PC-9 (cell line): ENCODE measurements around the gene CALCR. TPM values are rescaled to one million over a fixed set of nuclear protein-coding genes. Genes with fewer than 3 reads are reported as not detected.
A peak's percentile ranks its signal among the peaks of the same experiment; 100 is the strongest.

Experiments
- BruUV-seq: library from RNA; stranded (reverse); fragments of 400-500 nt; replicated peaks from 2 replicates; lab custom pipeline; 2021; lab: Mats Ljungman, UMichigan
- CTCF ChIA-PET: fragments of 300-600 bp; sonication (Branson Sonifier 250); formaldehyde crosslinking; loops from one replicate; lab custom pipeline; 2022; ENCODE audit warnings: antibody characterized with exemption; lab: Charles Lee
- POLR2A ChIA-PET: fragments of 300-600 bp; sonication (Branson Sonifier 250); formaldehyde crosslinking; loops from one replicate; lab custom pipeline; 2022; ENCODE audit warnings: antibody characterized with exemption; ENCODE audit not compliant: unreplicated experiment; lab: Charles Lee
- DNase-seq, 2 experiments: peaks; one replicate each; pipeline versions ENCODE4 v3.0.0 to v3.0.0-alpha.2; 2015 to 2022; ENCODE audit warnings: mixed read lengths in 1 of 2
- H2AFZ ChIP-seq: fragments of 200-600 bp; sonication (generic); 2 replicates; pipeline ENCODE4 v1.8.1; 2017; ENCODE audit warnings: antibody characterized with exemption
- H3F3A ChIP-seq: fragments of 200-600 bp; sonication (generic); 2 replicates; pipeline ENCODE4 v1.8.1; 2017; ENCODE audit warnings: antibody characterized with exemption, mild to moderate bottlenecking, low read depth; ENCODE audit not compliant: insufficient read depth
- H3K27ac ChIP-seq: fragments of 200-600 bp; sonication (generic); 2 replicates; pipeline ENCODE4 v1.6.1; 2016; ENCODE audit warnings: mixed run types
- H3K27me3 ChIP-seq: fragments of 200-600 bp; sonication (generic); 2 replicates; pipeline ENCODE4 v1.6.1; 2016; ENCODE audit warnings: low read depth, mixed run types; ENCODE audit not compliant: insufficient read depth
- H3K36me3 ChIP-seq: fragments of 200-600 bp; sonication (generic); 2 replicates; pipeline ENCODE4 v1.6.1; 2016; ENCODE audit warnings: low read depth, mixed run types
- H3K4me1 ChIP-seq: fragments of 200-600 bp; sonication (generic); replicated peaks from 2 replicates; pipeline ENCODE4 v1.6.1; 2016; ENCODE audit warnings: mixed run types; ENCODE audit not compliant: insufficient read depth
- H3K4me2 ChIP-seq: fragments of 200-600 bp; sonication (generic); 2 replicates; pipeline ENCODE4 v1.6.1; 2017; ENCODE audit warnings: mixed run types
- H3K4me3 ChIP-seq: fragments of 200-600 bp; sonication (generic); 2 replicates; pipeline ENCODE4 v1.6.1; 2016; ENCODE audit warnings: mixed run types
- H3K79me2 ChIP-seq: fragments of 200-600 bp; sonication (generic); 2 replicates; pipeline ENCODE4 v1.6.1; 2017; ENCODE audit warnings: low read depth, mixed run types
- H3K9me2 ChIP-seq: fragments of 200-600 bp; sonication (generic); 2 replicates; pipeline ENCODE4 v1.8.1; 2017; ENCODE audit warnings: mild to moderate bottlenecking; ENCODE audit not compliant: insufficient read depth
- H3K9me3 ChIP-seq: fragments of 200-600 bp; sonication (generic); 2 replicates; pipeline ENCODE4 v1.8.1; 2016; ENCODE audit warnings: low read depth; ENCODE audit not compliant: insufficient read depth
- H4K20me1 ChIP-seq: fragments of 200-600 bp; sonication (generic); 2 replicates; pipeline ENCODE4 v1.8.1; 2017; ENCODE audit not compliant: insufficient read depth
- CTCF ChIP-seq: fragments of 200-600 bp; sonication (generic); conservative IDR thresholded peaks from 2 replicates; pipeline ENCODE4 v1.6.1; 2017; ENCODE audit warnings: mixed run types, antibody characterized with exemption, mild to moderate bottlenecking, moderate library complexity
- EZH2 ChIP-seq: fragments of 200-600 bp; sonication (generic); IDR thresholded peaks from 2 replicates; pipeline ENCODE4 v1.8.0; 2017; ENCODE audit warnings: antibody characterized with exemption, low read depth
- intact Hi-C: fragments of 100-400 bp; cut with micrococcal nuclease; formaldehyde crosslinking; loops from one replicate; pipeline ENCODE4 v1.10.0; 2022; ENCODE audit not compliant: unreplicated experiment
- total RNA-seq: library from RNA; stranded (reverse); gene quantifications from 2 replicates; pipeline ENCODE4 v1.2.3, GENCODE V29; 2021

The CALCR gene
- total RNA-seq, 1 experiment from 2014 or later = not detected

GRCh38 chr7:93453262-93453661 lies 121.3 kb downstream of the CALCR start:
- CTCF ChIA-PET = no interaction called here

GRCh38 chr7:93448176-93448575 lies 126.3 kb downstream of the CALCR start:
- BruUV-seq = no TSS peak
- Histone ChIP-seq H3K9me2 (no peaks in the 10 kb centered on the region), H4K20me1 (no peaks in the 10 kb centered on the region), H3F3A (no peaks in the 10 kb centered on the region), H3K36me3 (no peaks in the 10 kb centered on the region), H3K4me1 (no peaks in the 10 kb centered on the region), H3K9me3 (no peaks in the 10 kb centered on the region), H3K27ac (no peak overlapping the region), H3K27me3 (no peaks in the 10 kb centered on the region), H3K4me3 (no peak overlapping the region), H3K79me2 (no peaks in the 10 kb centered on the region), H3K4me2 (no peak overlapping the region), H2AFZ (no peak overlapping the region)
- TF ChIP-seq CTCF (no peak), EZH2 (no peak)
- ChIA-PET POLR2A (interaction anchor here (0.7 kb wide), 1 partner anchor 99 kb away, joined by 3 read pairs; no protein-coding TSS in a partner anchor), CTCF (no interaction called here)
- intact Hi-C loops = no loop called here
- DNase-seq = no peak

More at GRCh38 chr7:93453262-93453661, 121.3 kb downstream of the CALCR start:
- no peaks in the 10 kb centered on the region for H3K79me2 ChIP-seq
- POLR2A ChIA-PET = no interaction called here
- no peak overlapping the region for H3K4me2 ChIP-seq
- H3K27me3 ChIP-seq = no peaks in the 10 kb centered on the region
- TF ChIP-seq EZH2 = no peak
- no peak for TF ChIP-seq CTCF
- DNase-seq = no peak
- no peak overlapping the region for H3K4me3 ChIP-seq
- no peaks in the 10 kb centered on the region for H3K4me1 ChIP-seq
- H3F3A ChIP-seq = no peaks in the 10 kb centered on the region
- no peaks in the 10 kb centered on the region for H4K20me1 ChIP-seq
- no TSS peak for BruUV-seq
- no peak overlapping the region for H3K27ac ChIP-seq
- H2AFZ ChIP-seq = peak overlapping the region; percentile 60; the same call in 1 of the 2 replicates
- H3K9me3 ChIP-seq = no peaks in the 10 kb centered on the region
- intact Hi-C loops = no loop called here
- no peaks in the 10 kb centered on the region for H3K36me3 ChIP-seq
- H3K9me2 ChIP-seq = no peaks in the 10 kb centered on the region

DNA sequence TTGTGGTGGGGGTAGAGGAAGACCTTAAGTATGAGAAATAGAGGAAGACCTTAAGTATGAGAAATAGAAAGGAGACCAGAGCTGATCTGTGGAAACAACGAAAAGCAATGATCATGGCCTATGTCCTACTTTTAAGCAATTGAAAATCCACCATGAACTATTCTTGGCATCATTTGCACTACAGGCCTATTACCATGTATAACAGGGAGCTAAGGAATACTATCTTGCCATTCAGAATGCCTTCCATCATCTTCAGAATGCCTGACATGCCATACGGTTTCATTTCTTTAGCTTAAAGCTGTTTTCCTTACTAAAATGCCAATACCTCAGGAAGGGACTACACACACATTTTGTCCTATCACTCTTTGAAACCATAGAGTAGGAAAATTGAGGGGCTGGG lies 127.0 kb downstream of the CALCR start:
- H3K27me3 ChIP-seq = no peaks in the 10 kb centered on the region
- no TSS peak for BruUV-seq
- H3K4me3 ChIP-seq = no peak overlapping the region
- CTCF ChIA-PET = no interaction called here
- no peaks in the 10 kb centered on the region for H3F3A ChIP-seq
- no peak for DNase-seq
- H3K4me2 ChIP-seq = no peak overlapping the region
- H3K27ac ChIP-seq = no peak overlapping the region
- H3K4me1 ChIP-seq = no peaks in the 10 kb centered on the region
- no peak overlapping the region for H2AFZ ChIP-seq
- no peaks in the 10 kb centered on the region for H4K20me1 ChIP-seq
- H3K9me2 ChIP-seq = no peaks in the 10 kb centered on the region
- intact Hi-C loops = no loop called here
- POLR2A ChIA-PET = no interaction called here
- H3K9me3 ChIP-seq = no peaks in the 10 kb centered on the region
- H3K36me3 ChIP-seq = no peaks in the 10 kb centered on the region
- TF ChIP-seq CTCF (no peak), EZH2 (no peak)
- H3K79me2 ChIP-seq = no peaks in the 10 kb centered on the region
